DOHH2 (cell line): ENCODE data around the gene MRPL17.

Experiments used
- H3F3A ChIP-seq: fragments of 200-600 bp; sonication (generic), shearing (Covaris generic); 2 replicates; pipeline ENCODE4 v1.6.0; 2016; ENCODE audit warnings: antibody characterized with exemption, mild to moderate bottlenecking; ENCODE audit not compliant: control insufficient read depth, insufficient read depth
- H3K27ac ChIP-seq: fragments of 200-600 bp; sonication (generic); 2 replicates; pipeline ENCODE4 v1.5.1; 2014; ENCODE audit warnings: low read depth, mild to moderate bottlenecking, low read length, moderate library complexity
- H3K27me3 ChIP-seq: fragments of 200-600 bp; sonication (generic); 2 replicates; pipeline ENCODE4 v1.6.1; 2014; ENCODE audit warnings: mild to moderate bottlenecking, low read length, mixed read lengths; ENCODE audit not compliant: control insufficient read depth
- H3K36me3 ChIP-seq: fragments of 200-600 bp; sonication (generic); 2 replicates; pipeline ENCODE4 v1.6.1; 2014; ENCODE audit warnings: mild to moderate bottlenecking, low read length, moderate library complexity, mixed read lengths; ENCODE audit not compliant: control insufficient read depth
- H3K4me1 ChIP-seq: fragments of 200-600 bp; sonication (generic); 2 replicates; pipeline ENCODE4 v1.6.1; 2014; ENCODE audit warnings: mild to moderate bottlenecking, low read length, mixed read lengths; ENCODE audit not compliant: control insufficient read depth
- H3K4me2 ChIP-seq: fragments of 200-600 bp; sonication (generic); 2 replicates; pipeline ENCODE4 v1.6.0; 2014; ENCODE audit warnings: mild to moderate bottlenecking, low read length, moderate library complexity
- H3K4me3 ChIP-seq: fragments of 200-600 bp; sonication (generic); 2 replicates; pipeline ENCODE4 v1.5.1; 2014; ENCODE audit warnings: mild to moderate bottlenecking, low read length, mixed read lengths
- H3K79me2 ChIP-seq: fragments of 200-600 bp; sonication (generic); 2 replicates; pipeline ENCODE4 v1.6.1; 2014; ENCODE audit warnings: mild to moderate bottlenecking, low read length, mixed read lengths; ENCODE audit not compliant: control insufficient read depth
- H3K9me2 ChIP-seq: fragments of 200-600 bp; sonication (generic); replicated peaks from 2 replicates; pipeline ENCODE4 v1.6.1; 2014; ENCODE audit warnings: mild to moderate bottlenecking, low read length, mixed read lengths; ENCODE audit not compliant: control insufficient read depth
- H3K9me3 ChIP-seq: fragments of 200-600 bp; sonication (generic); 2 replicates; pipeline ENCODE4 v1.6.1; 2014; ENCODE audit warnings: antibody characterized with exemption, low read length, mixed read lengths; ENCODE audit not compliant: control insufficient read depth, insufficient read depth
- H4K20me1 ChIP-seq: fragments of 200-600 bp; sonication (generic); 2 replicates; pipeline ENCODE4 v1.6.0; 2014; ENCODE audit warnings: low read depth, mild to moderate bottlenecking, antibody characterized with exemption, low read length, moderate library complexity; ENCODE audit not compliant: control insufficient read depth, insufficient read depth
- EZH2phosphoT487 ChIP-seq: fragments of 200-600 bp; sonication (generic); IDR thresholded peaks from 2 replicates; pipeline ENCODE4 v1.6.1; 2017; ENCODE audit warnings: borderline replicate concordance, mild to moderate bottlenecking, antibody characterized with exemption, low read length, moderate library complexity, mixed read lengths
- TF ChIP-seq, protein P1 (sequence below): fragments of 200-600 bp; sonication (generic); IDR thresholded peaks from one replicate; pipeline ENCODE4 v1.5.1; 2014; ENCODE audit warnings: antibody characterized with exemption, mild to moderate bottlenecking, low read depth, low read length; ENCODE audit not compliant: poor library complexity, severe bottlenecking

The MRPL17 gene

GRCh38 chr11:6646918-6647679 lies 36.0 kb downstream of the MRPL17 start:
- Histone ChIP-seq H3K27me3 (peaks cover 11% of the 10 kb centered on the region), H3K79me2 (no peaks in the 10 kb centered on the region), H3K4me1 (peaks cover 20% of the 10 kb centered on the region), H3K27ac (peak overlapping the region; percentile 25; the same call in 1 of the 2 replicates), H3K9me3 (no peaks in the 10 kb centered on the region), H3K36me3 (no peaks in the 10 kb centered on the region), H4K20me1 (no peaks in the 10 kb centered on the region), H3K9me2 (no peaks in the 10 kb centered on the region), H3K4me3 (peak overlapping the region; percentile 48), H3K4me2 (peak overlapping the region; percentile 62), H3F3A (no peaks in the 10 kb centered on the region)
- TF ChIP-seq EZH2phosphoT487, result no peak
- TF ChIP-seq, protein P1, sequence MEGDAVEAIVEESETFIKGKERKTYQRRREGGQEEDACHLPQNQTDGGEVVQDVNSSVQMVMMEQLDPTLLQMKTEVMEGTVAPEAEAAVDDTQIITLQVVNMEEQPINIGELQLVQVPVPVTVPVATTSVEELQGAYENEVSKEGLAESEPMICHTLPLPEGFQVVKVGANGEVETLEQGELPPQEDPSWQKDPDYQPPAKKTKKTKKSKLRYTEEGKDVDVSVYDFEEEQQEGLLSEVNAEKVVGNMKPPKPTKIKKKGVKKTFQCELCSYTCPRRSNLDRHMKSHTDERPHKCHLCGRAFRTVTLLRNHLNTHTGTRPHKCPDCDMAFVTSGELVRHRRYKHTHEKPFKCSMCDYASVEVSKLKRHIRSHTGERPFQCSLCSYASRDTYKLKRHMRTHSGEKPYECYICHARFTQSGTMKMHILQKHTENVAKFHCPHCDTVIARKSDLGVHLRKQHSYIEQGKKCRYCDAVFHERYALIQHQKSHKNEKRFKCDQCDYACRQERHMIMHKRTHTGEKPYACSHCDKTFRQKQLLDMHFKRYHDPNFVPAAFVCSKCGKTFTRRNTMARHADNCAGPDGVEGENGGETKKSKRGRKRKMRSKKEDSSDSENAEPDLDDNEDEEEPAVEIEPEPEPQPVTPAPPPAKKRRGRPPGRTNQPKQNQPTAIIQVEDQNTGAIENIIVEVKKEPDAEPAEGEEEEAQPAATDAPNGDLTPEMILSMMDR, result no peak

DNA sequence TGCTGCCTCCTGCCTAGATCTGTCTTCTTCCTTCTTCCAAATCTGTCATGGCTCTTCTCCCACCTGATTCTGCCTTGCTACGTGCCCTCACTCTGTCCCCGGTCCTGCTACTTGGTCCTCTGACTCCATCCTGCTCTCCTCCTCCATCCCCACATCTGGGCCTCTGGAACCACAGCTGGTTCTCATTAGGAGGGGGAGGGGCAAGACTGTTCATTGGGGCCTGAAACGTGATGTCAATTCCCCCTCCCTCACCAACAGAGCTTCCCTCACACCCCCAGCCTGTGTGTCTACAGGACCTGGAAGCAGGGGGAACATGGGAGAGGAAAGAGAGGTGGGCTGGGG lies 36.6 kb downstream of the MRPL17 start:
- Histone ChIP-seq H3K4me1 (peaks cover 20% of the 10 kb centered on the region), H3K4me3 (peak overlapping the region; percentile 48), H3K27me3 (peaks cover 10% of the 10 kb centered on the region)

DNA sequence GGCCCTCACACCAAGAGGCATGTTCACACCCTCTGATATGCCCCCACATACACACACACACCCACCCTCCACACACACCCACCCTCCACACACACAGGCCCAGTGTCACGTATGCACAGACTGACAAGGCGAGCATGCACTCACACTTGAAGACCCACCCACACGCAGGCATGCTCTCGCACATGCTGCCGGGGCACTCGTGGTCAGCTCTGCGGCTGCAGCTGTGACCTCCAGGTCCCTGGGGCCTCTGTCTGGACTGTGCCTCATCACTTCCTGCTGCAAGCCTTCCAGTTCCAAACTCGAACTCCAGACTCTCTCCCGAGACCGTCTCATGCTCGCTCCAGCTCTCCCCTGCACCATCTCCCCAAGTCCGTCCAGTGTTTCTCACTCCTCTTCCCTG lies 37.1 kb downstream of the MRPL17 start:
- no peak for TF ChIP-seq EZH2phosphoT487
- TF ChIP-seq, protein P1, result no peak
- no peaks in the 10 kb centered on the region for H3K9me2 ChIP-seq
- peak overlapping the region; percentile 62 for H3K4me2 ChIP-seq
- no peaks in the 10 kb centered on the region for H3K9me3 ChIP-seq
- no peaks in the 10 kb centered on the region for H4K20me1 ChIP-seq
- H3K4me1 ChIP-seq, result peaks cover 20% of the 10 kb centered on the region
- peak overlapping the region; percentile 48 for H3K4me3 ChIP-seq
- H3K27me3 ChIP-seq, result peaks cover 8% of the 10 kb centered on the region
- H3K27ac ChIP-seq, result no peak overlapping the region
- no peaks in the 10 kb centered on the region for H3K36me3 ChIP-seq
- no peaks in the 10 kb centered on the region for H3K79me2 ChIP-seq
- H3F3A ChIP-seq, result no peaks in the 10 kb centered on the region

More for the DNA sequence above, 36.6 kb downstream of the MRPL17 start:
- Histone ChIP-seq H3K27ac (peak overlapping the region; percentile 25; the same call in 1 of the 2 replicates), H3K9me2 (no peaks in the 10 kb centered on the region), H3K79me2 (no peaks in the 10 kb centered on the region), H3K9me3 (no peaks in the 10 kb centered on the region), H4K20me1 (no peaks in the 10 kb centered on the region), H3K4me2 (peak overlapping the region; percentile 62), H3F3A (no peaks in the 10 kb centered on the region), H3K36me3 (no peaks in the 10 kb centered on the region)
- TF ChIP-seq, protein P1, result no peak
- TF ChIP-seq EZH2phosphoT487, result no peak
